ENCODE data around the gene THOC1. TPM values are rescaled to one million over a fixed set of nuclear protein-coding genes. Genes with fewer than 3 reads are reported as not detected.

Gene THOC1
- total RNA-seq, 1 donor from 2014 or later: 68.6 TPM

DNA sequence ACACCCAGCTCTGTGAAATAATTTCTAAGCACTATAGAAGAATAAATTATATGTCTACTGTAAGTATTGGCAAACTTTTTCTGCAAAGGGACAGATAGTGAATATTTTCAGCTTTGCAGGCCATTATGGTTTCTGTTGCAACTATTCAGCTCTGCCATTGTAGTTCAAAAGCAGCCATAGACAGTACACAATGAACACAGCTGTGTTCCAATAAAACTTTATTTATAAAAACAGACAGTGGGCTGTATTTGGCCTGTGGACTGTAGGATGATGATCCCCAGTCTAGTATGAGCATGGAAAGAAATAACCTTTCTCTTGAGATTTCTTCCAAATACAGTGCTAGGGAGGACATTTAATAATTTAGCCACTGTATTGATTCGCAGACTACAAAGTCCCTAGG is 35.2 kb upstream of the THOC1 start:
- peaks cover 4% of the 10 kb centered on the region for H3K27me3 Mint-ChIP-seq
- H3K4me1 Mint-ChIP-seq: no peaks in the 10 kb centered on the region
- no peak overlapping the region for H3K27ac Mint-ChIP-seq
- H3K36me3 Mint-ChIP-seq (ENCODE audit: low read depth): no peaks in the 10 kb centered on the region
- TF ChIP-seq, protein P1, sequence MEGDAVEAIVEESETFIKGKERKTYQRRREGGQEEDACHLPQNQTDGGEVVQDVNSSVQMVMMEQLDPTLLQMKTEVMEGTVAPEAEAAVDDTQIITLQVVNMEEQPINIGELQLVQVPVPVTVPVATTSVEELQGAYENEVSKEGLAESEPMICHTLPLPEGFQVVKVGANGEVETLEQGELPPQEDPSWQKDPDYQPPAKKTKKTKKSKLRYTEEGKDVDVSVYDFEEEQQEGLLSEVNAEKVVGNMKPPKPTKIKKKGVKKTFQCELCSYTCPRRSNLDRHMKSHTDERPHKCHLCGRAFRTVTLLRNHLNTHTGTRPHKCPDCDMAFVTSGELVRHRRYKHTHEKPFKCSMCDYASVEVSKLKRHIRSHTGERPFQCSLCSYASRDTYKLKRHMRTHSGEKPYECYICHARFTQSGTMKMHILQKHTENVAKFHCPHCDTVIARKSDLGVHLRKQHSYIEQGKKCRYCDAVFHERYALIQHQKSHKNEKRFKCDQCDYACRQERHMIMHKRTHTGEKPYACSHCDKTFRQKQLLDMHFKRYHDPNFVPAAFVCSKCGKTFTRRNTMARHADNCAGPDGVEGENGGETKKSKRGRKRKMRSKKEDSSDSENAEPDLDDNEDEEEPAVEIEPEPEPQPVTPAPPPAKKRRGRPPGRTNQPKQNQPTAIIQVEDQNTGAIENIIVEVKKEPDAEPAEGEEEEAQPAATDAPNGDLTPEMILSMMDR (IDR thresholded peaks at IDR 0.05): no peak
- ChIA-PET CTCF (no interaction called here), POLR2A (no interaction called here)
- ATAC-seq (ENCODE audit: low read depth) (no peak), DNase-seq (no peak)
- H3K9me3 Mint-ChIP-seq: no peaks in the 10 kb centered on the region
- intact Hi-C loops (cut with micrococcal nuclease): no loop called here
- no peak overlapping the region for H3K4me3 Mint-ChIP-seq

DNA sequence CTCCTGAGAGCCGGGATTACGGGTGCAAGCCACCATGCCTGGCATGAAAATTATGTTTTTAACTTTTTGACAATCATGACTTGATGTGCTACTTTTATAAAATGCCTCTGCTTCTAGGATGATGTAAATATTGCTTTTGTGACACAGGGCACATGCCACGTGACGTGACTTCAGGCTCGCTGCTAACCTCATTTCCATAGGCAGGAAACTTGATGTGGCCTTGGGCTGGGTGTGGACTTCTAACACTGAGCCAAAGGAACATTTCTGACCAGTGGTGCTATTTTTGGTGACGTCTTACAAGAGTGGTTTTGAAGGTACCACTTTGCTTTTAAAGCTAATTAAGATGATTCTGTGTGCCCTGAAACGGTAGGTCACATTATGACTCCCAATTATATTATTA is 34.2 kb upstream of the THOC1 start:
- no peak for DNase-seq
- POLR2A ChIA-PET: no interaction called here
- Mint-ChIP-seq H3K4me1 (no peaks in the 10 kb centered on the region), H3K4me3 (no peak overlapping the region), H3K36me3 (ENCODE audit: low read depth) (no peaks in the 10 kb centered on the region), H3K27me3 (peaks cover 4% of the 10 kb centered on the region), H3K9me3 (no peaks in the 10 kb centered on the region), H3K27ac (no peak overlapping the region)
- CTCF ChIA-PET: no interaction called here
- no peak for ATAC-seq (ENCODE audit: low read depth)
- intact Hi-C loops (cut with micrococcal nuclease): no loop called here
- TF ChIP-seq, protein P1 (IDR thresholded peaks at IDR 0.05): no peak

DNA sequence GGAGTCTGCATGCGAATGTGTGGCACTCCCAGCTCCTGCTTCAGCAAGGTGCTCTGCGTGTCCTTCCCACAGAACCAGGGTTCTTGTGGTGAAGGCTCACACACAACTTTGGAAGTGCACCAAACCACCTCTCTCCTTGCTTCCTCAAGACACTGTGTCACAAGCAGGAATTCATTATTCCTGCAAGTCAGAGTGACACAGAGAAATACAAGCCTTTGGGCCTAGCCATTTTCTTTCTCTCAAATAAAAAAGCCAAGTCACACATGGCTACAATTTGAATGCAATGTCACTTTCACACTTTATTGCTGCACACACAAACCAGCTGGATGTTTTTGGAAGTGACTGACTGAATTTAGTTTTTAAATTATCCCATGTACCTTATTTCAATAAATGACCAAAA is 30.1 kb upstream of the THOC1 start:
- Mint-ChIP-seq H3K9me3 (no peaks in the 10 kb centered on the region), H3K27me3 (peaks cover 2% of the 10 kb centered on the region), H3K4me3 (no peak overlapping the region), H3K27ac (no peak overlapping the region), H3K36me3 (ENCODE audit: low read depth) (no peaks in the 10 kb centered on the region), H3K4me1 (no peaks in the 10 kb centered on the region)
- ChIA-PET POLR2A (no interaction called here), CTCF (no interaction called here)
- intact Hi-C loops (cut with micrococcal nuclease): no loop called here
- ATAC-seq (ENCODE audit: low read depth): no peak
- no peak for DNase-seq
- TF ChIP-seq, protein P1 (IDR thresholded peaks at IDR 0.05): no peak

DNA sequence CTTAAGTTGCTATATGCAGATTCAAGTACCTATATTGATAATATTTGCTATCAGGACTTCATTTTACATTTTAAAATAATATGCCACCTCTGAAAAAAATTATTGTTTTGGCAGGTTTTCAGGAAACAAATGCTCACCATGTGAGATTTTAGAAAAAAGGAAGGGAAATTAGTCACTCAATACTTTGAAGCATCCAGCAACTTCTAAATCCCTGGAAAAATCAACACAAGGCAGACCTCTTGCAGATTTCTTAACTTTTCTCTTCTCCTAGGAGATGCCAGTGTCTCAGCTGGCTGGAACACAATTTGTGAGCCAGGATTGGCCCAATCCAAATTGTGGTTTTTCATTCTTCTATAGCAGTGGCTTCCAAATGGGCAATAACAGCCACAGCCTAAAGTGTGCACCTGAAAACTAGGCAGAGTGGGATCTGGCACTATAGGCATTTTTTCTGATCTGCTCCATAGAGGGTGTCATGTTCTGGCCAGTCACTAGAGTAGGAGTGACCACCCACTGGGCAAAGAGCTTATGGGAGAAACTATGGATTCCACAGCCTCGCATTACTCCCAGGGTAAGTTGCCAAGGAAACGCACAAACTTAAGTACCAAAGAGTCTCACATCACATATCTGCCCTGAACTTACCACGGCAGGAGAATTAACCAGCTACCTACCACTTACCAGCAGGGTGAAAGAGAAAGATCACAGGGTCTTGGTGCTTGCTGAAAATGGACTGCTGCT is 28.1 kb upstream of the THOC1 start:
- Mint-ChIP-seq H3K4me1 (no peaks in the 10 kb centered on the region), H3K36me3 (ENCODE audit: low read depth) (no peaks in the 10 kb centered on the region), H3K27me3 (peaks cover 3% of the 10 kb centered on the region), H3K9me3 (no peaks in the 10 kb centered on the region), H3K4me3 (no peak overlapping the region), H3K27ac (no peak overlapping the region)
- TF ChIP-seq, protein P1 (IDR thresholded peaks at IDR 0.05): no peak
- ChIA-PET POLR2A (no interaction called here), CTCF (no interaction called here)
- ATAC-seq (ENCODE audit: low read depth) (no peak), DNase-seq (no peak)
- intact Hi-C loops (cut with micrococcal nuclease): no loop called here

DNA sequence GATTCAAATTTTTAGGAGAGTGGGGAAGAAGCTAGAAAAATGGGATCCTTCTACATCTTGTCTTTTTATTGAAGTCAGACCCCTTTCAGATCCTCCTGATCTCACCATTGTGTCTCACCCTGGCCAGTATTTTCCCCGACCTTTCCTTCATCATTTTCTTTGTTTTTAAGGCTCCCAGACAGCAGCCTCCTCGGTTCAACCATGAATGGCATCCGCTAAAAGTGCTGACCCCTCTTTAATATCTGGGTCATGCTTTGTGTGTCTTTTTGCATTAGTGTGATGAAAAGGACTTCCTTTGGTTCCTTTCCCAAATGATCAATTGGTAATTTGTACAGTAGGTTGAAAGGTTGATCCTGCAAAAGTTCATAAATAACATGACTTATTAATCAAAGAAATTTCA is 26.7 kb upstream of the THOC1 start:
- intact Hi-C loops (cut with micrococcal nuclease): no loop called here
- DNase-seq: no peak
- H3K27me3 Mint-ChIP-seq: peaks cover 9% of the 10 kb centered on the region

More for the DNA sequence above, 26.7 kb upstream of the THOC1 start:
- Mint-ChIP-seq H3K9me3 (no peaks in the 10 kb centered on the region), H3K27ac (no peak overlapping the region), H3K36me3 (ENCODE audit: low read depth) (no peaks in the 10 kb centered on the region), H3K4me1 (no peaks in the 10 kb centered on the region), H3K4me3 (no peak overlapping the region)
- TF ChIP-seq, protein P1 (IDR thresholded peaks at IDR 0.05): no peak
- ATAC-seq (ENCODE audit: low read depth): no peak
- ChIA-PET POLR2A (no interaction called here), CTCF (no interaction called here)
